Measurements from ENCODE around the gene CHCHD4. TPM values are rescaled to one million over a fixed set of nuclear protein-coding genes. Genes with fewer than 3 reads are reported as not detected.
A peak's percentile ranks its signal among the peaks of the same experiment; 100 is the strongest.

The CHCHD4 gene
- total RNA-seq, 1 experiment from 2014 or later, result 13.8 TPM

GRCh38 chr3:14128724-14129123 lies 4.1 kb upstream of the CHCHD4 start:
- intact Hi-C loops (cut with micrococcal nuclease; ENCODE audit: unreplicated experiment), result no loop called here
- CTCF ChIA-PET, result no interaction called here

GRCh38 chr3:14127516-14128161 lies 3.0 kb upstream of the CHCHD4 start:
- Histone ChIP-seq H3K4me1 (ENCODE audit: control insufficient read depth, insufficient read depth, low read length) (peaks cover 15% of the 10 kb centered on the region), H3K4me3 (ENCODE audit: low read depth in 2 of 2, low read length in 2 of 2) (no peak overlapping the region), H3K27ac (ENCODE audit: low read length) (no peak overlapping the region), H3K36me3 (ENCODE audit: control insufficient read depth, insufficient read depth, low read length) (peaks cover 11% of the 10 kb centered on the region), H3K27me3 (ENCODE audit: control insufficient read depth, insufficient read depth, low read length) (no peaks in the 10 kb centered on the region), H3K9me3 (ENCODE audit: control insufficient read depth, insufficient read depth, low read depth, low read length) (no peaks in the 10 kb centered on the region)
- ChIA-PET CTCF (no interaction called here), POLR2A (no interaction called here)
- intact Hi-C loops (cut with micrococcal nuclease; ENCODE audit: unreplicated experiment) (no loop called here), in situ Hi-C loops (cut with HindIII; ENCODE audit: low pct_unique_long_range_greater_than_20kb, low sequenced_read_pairs) (no loop called here)
- DNase-seq (ENCODE audit: low read depth, low spot score), result no peak
- no peak for TF ChIP-seq TCF7L2 (IDR thresholded peaks at IDR 0.05; ENCODE audit: low read depth, low read length)
- TF ChIP-seq REST (IDR thresholded peaks at IDR 0.05; ENCODE audit: insufficient read depth in 1 of 2, low read depth in 2 of 2, low read length in 1 of 2), result no peak
- no peak for TF ChIP-seq POLR2AphosphoS5 (IDR thresholded peaks at IDR 0.05; ENCODE audit: low read depth, low read length)
- TF ChIP-seq SIN3A (IDR thresholded peaks at IDR 0.05; ENCODE audit: borderline replicate concordance, insufficient read depth, low read depth, low read length), result no peak
- TF ChIP-seq CTCF (IDR thresholded peaks at IDR 0.05), result no peak
- BruUV-seq (replicated peaks), result TSS peak; percentile 39
- ATAC-seq, result no peak

More at GRCh38 chr3:14128724-14129123, 4.1 kb upstream of the CHCHD4 start:
- POLR2A ChIA-PET, result no interaction called here
- in situ Hi-C loops (cut with HindIII; ENCODE audit: low pct_unique_long_range_greater_than_20kb, low sequenced_read_pairs), result no loop called here
- no peak overlapping the region for H3K4me3 ChIP-seq (ENCODE audit: low read depth in 2 of 2, low read length in 2 of 2)
- no peak overlapping the region for H3K27ac ChIP-seq (ENCODE audit: low read length)
- no TSS peak for BruUV-seq (replicated peaks)
- no peak for TF ChIP-seq POLR2AphosphoS5 (IDR thresholded peaks at IDR 0.05; ENCODE audit: low read depth, low read length)
- no peak for TF ChIP-seq REST (IDR thresholded peaks at IDR 0.05; ENCODE audit: insufficient read depth in 1 of 2, low read depth in 2 of 2, low read length in 1 of 2)
- no peak for TF ChIP-seq TCF7L2 (IDR thresholded peaks at IDR 0.05; ENCODE audit: low read depth, low read length)
- no peak for TF ChIP-seq CTCF (IDR thresholded peaks at IDR 0.05)
- TF ChIP-seq SIN3A (IDR thresholded peaks at IDR 0.05; ENCODE audit: borderline replicate concordance, insufficient read depth, low read depth, low read length), result no peak
- no peak for ATAC-seq
- no peak for DNase-seq (ENCODE audit: low read depth, low spot score)
- peaks cover 9% of the 10 kb centered on the region for H3K4me1 ChIP-seq (ENCODE audit: control insufficient read depth, insufficient read depth, low read length)
- no peaks in the 10 kb centered on the region for H3K27me3 ChIP-seq (ENCODE audit: control insufficient read depth, insufficient read depth, low read length)
- H3K36me3 ChIP-seq (ENCODE audit: control insufficient read depth, insufficient read depth, low read length), result peaks cover 11% of the 10 kb centered on the region
- no peaks in the 10 kb centered on the region for H3K9me3 ChIP-seq (ENCODE audit: control insufficient read depth, insufficient read depth, low read depth, low read length)

Measured in Panc1 (cell line).